AG10803 (cell line): ENCODE measurements around the gene GTF3C1.

Experiments
- DNase-seq: peaks from one replicate; pipeline ENCODE4 v3.0.0; 2010; ENCODE audit warnings: low read depth
- H3K4me3 ChIP-seq: 2 replicates; pipeline ENCODE4 v1.5.1; 2011; ENCODE audit warnings: mild to moderate bottlenecking, low read length, control low read depth
- TF ChIP-seq, protein P1 (sequence below): conservative IDR thresholded peaks from 2 replicates; pipeline ENCODE4 v1.5.1; 2011; ENCODE audit warnings: mild to moderate bottlenecking, low read length, control low read depth, inconsistent platforms

GTF3C1 gene

DNA sequence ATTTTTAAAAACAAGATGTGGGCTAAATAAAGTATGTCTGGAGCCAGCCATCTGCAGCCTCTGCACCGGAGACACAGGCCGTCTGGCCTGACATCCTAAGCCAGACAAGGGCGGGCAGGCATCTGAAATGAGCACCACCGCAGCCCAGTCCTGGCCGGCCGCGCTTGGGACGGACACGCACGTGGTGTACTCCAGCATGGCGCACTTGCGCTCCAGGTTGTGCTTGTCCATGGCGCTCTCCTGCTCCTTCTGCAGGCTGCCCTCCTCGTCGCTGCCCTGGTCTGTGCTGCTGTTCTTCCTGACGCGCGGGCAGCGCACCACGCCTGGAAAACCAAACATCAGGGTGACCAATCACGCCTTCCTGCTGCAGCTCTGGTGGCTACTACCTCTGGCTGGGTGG, 60.3 kb downstream of the GTF3C1 start:
- DNase-seq, result no peak
- TF ChIP-seq, protein P1, sequence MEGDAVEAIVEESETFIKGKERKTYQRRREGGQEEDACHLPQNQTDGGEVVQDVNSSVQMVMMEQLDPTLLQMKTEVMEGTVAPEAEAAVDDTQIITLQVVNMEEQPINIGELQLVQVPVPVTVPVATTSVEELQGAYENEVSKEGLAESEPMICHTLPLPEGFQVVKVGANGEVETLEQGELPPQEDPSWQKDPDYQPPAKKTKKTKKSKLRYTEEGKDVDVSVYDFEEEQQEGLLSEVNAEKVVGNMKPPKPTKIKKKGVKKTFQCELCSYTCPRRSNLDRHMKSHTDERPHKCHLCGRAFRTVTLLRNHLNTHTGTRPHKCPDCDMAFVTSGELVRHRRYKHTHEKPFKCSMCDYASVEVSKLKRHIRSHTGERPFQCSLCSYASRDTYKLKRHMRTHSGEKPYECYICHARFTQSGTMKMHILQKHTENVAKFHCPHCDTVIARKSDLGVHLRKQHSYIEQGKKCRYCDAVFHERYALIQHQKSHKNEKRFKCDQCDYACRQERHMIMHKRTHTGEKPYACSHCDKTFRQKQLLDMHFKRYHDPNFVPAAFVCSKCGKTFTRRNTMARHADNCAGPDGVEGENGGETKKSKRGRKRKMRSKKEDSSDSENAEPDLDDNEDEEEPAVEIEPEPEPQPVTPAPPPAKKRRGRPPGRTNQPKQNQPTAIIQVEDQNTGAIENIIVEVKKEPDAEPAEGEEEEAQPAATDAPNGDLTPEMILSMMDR, result no peak
- no peak overlapping the region for H3K4me3 ChIP-seq

DNA sequence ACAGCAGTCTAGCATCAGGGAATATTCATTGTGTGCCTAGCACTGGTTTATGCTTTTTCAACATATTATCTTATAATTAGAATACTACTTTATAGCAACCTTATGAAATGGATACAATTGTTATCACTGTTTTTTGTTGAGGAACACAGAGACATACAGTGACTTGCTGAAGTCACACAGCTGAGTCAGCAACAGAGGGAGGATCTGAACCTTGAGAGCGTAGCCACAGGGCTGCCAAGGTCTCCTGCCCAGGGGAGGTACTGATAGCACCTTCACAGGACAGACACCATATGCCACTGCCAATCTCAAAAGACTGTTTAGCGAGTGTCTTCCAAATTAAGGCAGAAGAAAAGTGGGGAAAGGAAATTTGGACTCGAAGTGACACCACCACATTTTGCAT, 63.0 kb downstream of the GTF3C1 start:
- no peak for DNase-seq
- TF ChIP-seq, protein P1, result no peak
- no peak overlapping the region for H3K4me3 ChIP-seq

DNA sequence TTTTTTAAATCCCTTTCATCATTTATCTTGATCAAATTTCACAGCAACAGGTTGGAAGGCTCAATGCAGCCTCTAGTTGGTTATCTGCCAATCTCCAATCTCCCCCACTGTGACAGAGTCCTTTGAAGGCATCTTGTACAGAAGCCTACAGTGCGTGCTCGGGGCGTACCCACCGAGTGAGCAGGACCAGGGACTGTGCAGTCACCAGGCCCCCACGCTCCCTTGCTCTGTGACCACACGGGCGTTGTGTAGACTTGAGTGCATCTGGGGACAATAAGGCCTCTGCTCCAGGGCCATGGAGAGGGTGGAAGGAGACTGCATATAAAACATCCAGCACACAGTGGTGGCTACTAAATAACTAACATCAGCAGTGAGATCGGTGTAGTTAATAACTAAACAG, 63.4 kb downstream of the GTF3C1 start:
- TF ChIP-seq, protein P1, result no peak
- H3K4me3 ChIP-seq, result no peak overlapping the region
- DNase-seq, result no peak

DNA sequence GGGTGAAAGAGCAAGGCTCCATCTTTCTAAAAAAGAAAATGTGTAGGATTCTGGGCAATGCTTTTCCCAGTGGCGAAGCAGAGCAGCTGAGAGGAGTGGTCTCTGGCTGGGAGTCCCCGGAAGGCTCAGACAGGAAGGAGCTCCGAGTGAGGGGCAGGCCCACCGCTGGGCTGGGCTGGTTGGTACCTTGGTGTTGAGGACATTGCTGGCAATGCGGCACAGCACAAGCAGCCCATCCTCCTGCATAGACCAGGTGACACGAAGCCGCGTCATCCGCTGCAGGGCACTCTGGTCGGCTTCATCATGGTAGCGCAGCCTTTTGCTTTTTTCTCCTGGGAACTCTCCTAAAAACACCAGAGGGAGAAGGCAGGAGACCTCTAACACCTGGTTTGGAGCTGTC, 63.9 kb downstream of the GTF3C1 start:
- DNase-seq, result no peak
- no peak overlapping the region for H3K4me3 ChIP-seq
- TF ChIP-seq, protein P1, result no peak

DNA sequence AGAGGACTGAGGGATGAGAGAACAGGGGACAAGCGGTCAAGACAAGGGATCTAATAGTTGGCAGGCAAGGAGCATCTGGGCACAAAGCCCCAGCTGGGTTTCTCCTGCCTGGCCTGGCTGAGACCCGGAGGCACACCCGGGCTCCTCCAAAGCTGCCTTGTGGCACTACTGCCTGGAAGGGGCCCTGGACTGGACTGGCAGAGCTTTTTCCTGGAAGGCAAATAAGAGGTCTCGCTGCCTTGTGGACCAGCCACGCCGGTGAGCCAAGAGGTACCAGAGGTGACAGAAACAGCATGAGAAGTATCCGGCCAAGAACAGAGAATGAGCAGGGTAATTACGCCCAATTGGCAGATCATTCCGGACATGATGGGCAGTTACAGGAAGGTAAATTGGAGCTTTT, 64.6 kb downstream of the GTF3C1 start:
- TF ChIP-seq, protein P1, result no peak
- H3K4me3 ChIP-seq, result no peak overlapping the region
- no peak for DNase-seq

DNA sequence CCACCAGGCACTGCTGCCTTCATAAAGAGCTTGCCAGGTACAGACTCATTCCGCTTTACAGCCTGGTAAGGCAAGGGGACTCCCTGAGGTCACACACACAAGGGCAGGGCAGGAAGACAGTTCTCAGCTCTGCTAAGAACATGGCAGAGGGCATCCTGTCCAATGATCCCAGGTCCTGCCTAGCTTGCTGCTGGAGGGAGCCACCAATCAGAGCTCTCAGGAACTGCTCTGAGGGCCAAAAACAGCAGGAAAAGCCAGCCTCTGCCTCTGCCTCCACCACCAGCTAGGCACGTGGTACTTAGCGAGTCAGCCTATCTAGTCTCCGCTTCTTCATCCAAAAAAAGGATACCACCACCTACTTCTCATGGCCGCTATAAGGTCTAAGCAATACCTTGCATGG, 66.1 kb downstream of the GTF3C1 start:
- H3K4me3 ChIP-seq, result no peak overlapping the region
- DNase-seq, result no peak
- TF ChIP-seq, protein P1, result no peak

DNA sequence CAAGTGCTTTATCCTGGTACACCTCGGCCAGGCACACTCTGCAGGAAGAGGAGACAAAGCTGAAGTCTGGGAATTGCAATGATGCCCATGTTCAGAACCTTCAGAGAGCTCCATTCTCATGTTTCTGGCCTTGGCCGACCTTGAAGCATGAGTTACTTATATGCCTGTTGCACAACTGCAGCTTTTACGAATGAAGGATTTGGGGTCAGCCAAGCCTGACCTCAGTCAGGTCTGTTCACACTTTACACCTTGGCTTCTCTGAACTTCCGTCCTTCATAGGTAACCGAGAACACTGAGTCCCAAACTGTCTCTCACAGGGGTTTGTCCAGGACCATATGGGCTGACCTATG, 66.7 kb downstream of the GTF3C1 start:
- no peak overlapping the region for H3K4me3 ChIP-seq
- TF ChIP-seq, protein P1, result no peak
- DNase-seq, result no peak
